Anterior cingulate cortex (tissue), 58 donors: ENCODE results near the gene FLYWCH1.

Source experiments
- DNase-seq, 58 donors: peaks; one replicate each; lab custom pipeline; 2025; lab: John Stamatoyannopoulos, UW

The FLYWCH1 gene

GRCh38 chr16:2966043-2966807, 54.5 kb downstream of the FLYWCH1 start:
- no peak for DNase-seq

DNA sequence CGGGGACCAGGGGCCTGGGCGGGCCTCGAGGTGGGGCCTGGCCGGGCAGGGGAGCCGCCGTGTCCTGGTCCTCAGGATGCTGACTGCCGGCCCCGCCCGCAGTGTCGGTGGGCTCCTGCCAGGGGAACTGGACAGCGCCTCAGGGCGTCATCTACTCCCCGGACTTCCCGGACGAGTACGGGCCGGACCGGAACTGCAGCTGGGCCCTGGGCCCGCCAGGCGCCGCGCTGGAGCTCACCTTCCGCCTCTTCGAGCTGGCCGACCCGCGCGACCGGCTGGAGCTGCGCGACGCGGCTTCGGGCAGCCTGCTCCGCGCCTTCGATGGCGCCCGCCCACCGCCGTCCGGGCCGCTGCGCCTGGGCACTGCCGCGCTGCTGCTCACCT, 55.1 kb downstream of the FLYWCH1 start:
- no peak for DNase-seq

- DNase-seq, result no peak
Measured at GRCh38 chr16:2967211-2967631, 55.5 kb downstream of the FLYWCH1 start.

GRCh38 chr16:2967721-2968161, 56.0 kb downstream of the FLYWCH1 start:
- no peak for DNase-seq

DNA sequence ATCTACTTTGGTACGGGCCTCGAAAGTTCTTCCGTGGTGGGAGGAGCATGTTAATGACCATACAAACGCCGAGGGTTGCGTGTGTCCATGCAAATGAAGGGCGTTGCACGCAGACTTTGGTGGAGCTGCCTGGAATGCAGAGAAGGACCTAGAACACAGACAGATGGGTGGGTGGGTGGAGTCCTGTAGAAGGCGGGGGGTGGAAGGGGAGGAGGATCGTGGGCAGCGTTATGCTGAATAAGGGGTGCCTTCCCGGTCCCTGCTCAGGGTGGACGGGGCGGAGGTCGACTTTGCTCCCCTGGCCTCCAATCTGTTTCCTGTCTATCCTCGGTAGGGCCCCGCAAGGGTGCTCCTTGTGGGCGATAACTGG, 56.6 kb downstream of the FLYWCH1 start:
- no peak for DNase-seq

- peak in 57 of 58 donors; percentile 23 to 88 (median 78) for DNase-seq
Measured at GRCh38 chr16:2968738-2969544, 57.2 kb downstream of the FLYWCH1 start, which contains the start of gene PAQR4. Gene PAQR4, plus strand, starts transcription at chr16:2969348. Its CDS starts 327 bp downstream, at chr16:2969675.

- peak in 46 of 58 donors; percentile 27 to 83 (median 65) for DNase-seq
Measured at GRCh38 chr16:2969545-2970521, 58.1 kb downstream of the FLYWCH1 start.

GRCh38 chr16:2970563-2970962, 58.8 kb downstream of the FLYWCH1 start:
- DNase-seq, result no peak

GRCh38 chr16:2971134-2971984, 59.6 kb downstream of the FLYWCH1 start:
- DNase-seq, result no peak

GRCh38 chr16:2971985-2972784, 60.5 kb downstream of the FLYWCH1 start:
- DNase-seq, result peak in 4 of 58 donors; percentile 12 to 21 (median 18)

- DNase-seq, result peak in 43 of 58 donors; percentile 13 to 81 (median 46)
Measured at GRCh38 chr16:2973093-2973492, 61.4 kb downstream of the FLYWCH1 start.

GRCh38 chr16:2973605-2974318, 62.0 kb downstream of the FLYWCH1 start:
- DNase-seq, result peak in 17 of 58 donors; percentile 13 to 75 (median 32)

GRCh38 chr16:2974319-2975056, 62.8 kb downstream of the FLYWCH1 start:
- DNase-seq, result no peak

GRCh38 chr16:2975161-2975795, 63.5 kb downstream of the FLYWCH1 start:
- DNase-seq, result no peak

- peak in 12 of 58 donors; percentile 3 to 43 (median 24) for DNase-seq
Measured at GRCh38 chr16:2976201-2976600, 64.5 kb downstream of the FLYWCH1 start.

DNA sequence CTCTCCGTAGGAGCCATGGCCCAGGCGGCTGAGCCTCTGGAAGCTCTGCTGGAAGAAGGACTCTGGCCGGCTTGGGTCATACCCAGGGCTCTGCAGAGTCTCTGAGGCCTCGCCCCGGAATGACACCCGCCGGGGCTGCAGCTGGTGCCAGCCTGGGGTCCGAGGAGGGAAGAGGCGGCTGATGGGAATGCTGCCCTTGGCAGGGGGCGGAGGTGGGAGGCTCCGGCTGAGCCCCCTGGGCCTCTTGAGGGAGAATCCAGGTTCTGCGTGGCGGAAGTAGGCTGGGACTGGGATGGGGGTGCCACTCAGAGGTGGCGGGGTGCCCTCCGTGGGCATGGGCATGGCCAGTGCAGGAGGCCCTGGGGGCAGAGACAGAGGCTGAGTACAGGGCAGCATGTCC, 64.9 kb downstream of the FLYWCH1 start:
- no peak for DNase-seq
